A673 (cell line): Measurements from ENCODE around the gene STAU1. TPM values are rescaled to one million over a fixed set of nuclear protein-coding genes. Genes with fewer than 3 reads are reported as not detected.
"Not testable (repeated sequence)": the region's sequence is repeated elsewhere in the genome, so short reads cannot be mapped to it uniquely, and the experiment has no call there.

ENCODE experiments used
- BruUV-seq: library from RNA; stranded (reverse); fragments of 400-500 nt; replicated peaks from 2 replicates; lab custom pipeline; 2021; lab: Mats Ljungman, UMichigan
- CTCF ChIA-PET: fragments of 300-600 bp; sonication (Branson Sonifier 250); formaldehyde crosslinking; loops from one replicate; lab custom pipeline; 2022; ENCODE audit warnings: antibody characterized with exemption; lab: Charles Lee
- POLR2A ChIA-PET: fragments of 300-600 bp; sonication (Branson Sonifier 250); formaldehyde crosslinking; loops from one replicate; lab custom pipeline; 2022; ENCODE audit warnings: antibody characterized with exemption; ENCODE audit not compliant: low non-redundant PET; lab: Charles Lee
- DNase-seq: peaks from one replicate; pipeline ENCODE4 v3.0.0-alpha.2; 2015; ENCODE audit warnings: low spot score
- H3K27ac ChIP-seq: fragments of 200-600 bp; sonication (generic); 2 replicates; pipeline ENCODE4 v1.5.1; 2016; ENCODE audit warnings: mixed run types, low read depth, mild to moderate bottlenecking, mixed read lengths, antibody characterized with exemption, low read length; ENCODE audit not compliant: poor library complexity, severe bottlenecking
- H3K27me3 ChIP-seq: fragments of 200-600 bp; sonication (generic); replicated peaks from 2 replicates; pipeline ENCODE4 v1.6.1; 2017; ENCODE audit warnings: mixed run types, low read depth, mild to moderate bottlenecking, mixed read lengths, antibody characterized with exemption, low read length; ENCODE audit not compliant: insufficient read depth, poor library complexity
- H3K36me3 ChIP-seq: fragments of 200-600 bp; sonication (generic); 2 replicates; pipeline ENCODE4 v1.6.1; 2016; ENCODE audit warnings: mixed run types, mild to moderate bottlenecking, mixed read lengths, antibody characterized with exemption, low read length; ENCODE audit not compliant: insufficient read depth, poor library complexity, severe bottlenecking
- H3K4me1 ChIP-seq: fragments of 200-600 bp; sonication (generic); 2 replicates; pipeline ENCODE4 v1.6.1; 2017; ENCODE audit warnings: mixed run types, mild to moderate bottlenecking, mixed read lengths, antibody characterized with exemption, low read length; ENCODE audit not compliant: insufficient read depth, poor library complexity, severe bottlenecking
- H3K4me3 ChIP-seq: fragments of 200-600 bp; sonication (generic); 2 replicates; pipeline ENCODE4 v1.5.1; 2016; ENCODE audit warnings: low read depth, mixed run types, mild to moderate bottlenecking, mixed read lengths, low read length; ENCODE audit not compliant: poor library complexity, severe bottlenecking
- H3K9me3 ChIP-seq: fragments of 200-600 bp; sonication (generic); 2 replicates; pipeline ENCODE4 v1.6.1; 2016; ENCODE audit warnings: mixed run types, low read depth, mild to moderate bottlenecking, mixed read lengths, antibody characterized with exemption, low read length; ENCODE audit not compliant: poor library complexity, severe bottlenecking
- CTCF ChIP-seq: fragments of 300-800, 200-600 bp; sonication (generic); conservative IDR thresholded peaks from 2 replicates; pipeline ENCODE4 v1.5.1; 2017; ENCODE audit warnings: low read depth, mild to moderate bottlenecking, antibody characterized with exemption, low read length, moderate library complexity, mixed read lengths
- EZH2 ChIP-seq: fragments of 200-600 bp; sonication (generic); IDR thresholded peaks from 2 replicates; pipeline ENCODE4 v1.6.1; 2017; ENCODE audit warnings: borderline replicate concordance, low read depth, mild to moderate bottlenecking, mixed read lengths, antibody characterized with exemption, low read length; ENCODE audit not compliant: poor library complexity, severe bottlenecking
- intact Hi-C: fragments of 100-400 bp; cut with micrococcal nuclease; formaldehyde crosslinking; loops from one replicate; pipeline ENCODE4 v1.10.0; 2022; ENCODE audit not compliant: unreplicated experiment
- total RNA-seq: library from RNA; stranded (reverse); gene quantifications from 2 replicates; pipeline ENCODE4 v1.2.3, GENCODE V29; 2021

Gene STAU1
- total RNA-seq, 1 experiment from 2014 or later, result 104 TPM

GRCh38 chr20:49106328-49106727 lies 81.8 kb downstream of the STAU1 start:
- no peak overlapping the region for H3K27ac ChIP-seq
- no peak for DNase-seq
- no peaks in the 10 kb centered on the region for H3K27me3 ChIP-seq
- no peaks in the 10 kb centered on the region for H3K4me1 ChIP-seq
- no peaks in the 10 kb centered on the region for H3K9me3 ChIP-seq
- no TSS peak for BruUV-seq
- TF ChIP-seq EZH2 (no peak), CTCF (no peak)
- intact Hi-C loops, result no loop called here
- H3K36me3 ChIP-seq, result peaks cover 29% of the 10 kb centered on the region
- ChIA-PET CTCF (no interaction called here), POLR2A (interaction anchor here (0.6 kb wide), 1 partner anchor 556 kb away, joined by 3 read pairs; no protein-coding TSS in a partner anchor)
- H3K4me3 ChIP-seq, result no peak overlapping the region

- DNase-seq, POLR2A ChIA-PET, H3K27me3 ChIP-seq, H3K9me3 ChIP-seq, H3K27ac ChIP-seq, H3K4me3 ChIP-seq, BruUV-seq, CTCF ChIA-PET, intact Hi-C loops, H3K4me1 ChIP-seq: not testable (repeated sequence)
- H3K36me3 ChIP-seq, result peaks cover 39% of the 10 kb centered on the region
These were observed 83.1 kb downstream of the STAU1 start for GRCh38 chr20:49104979-49105547.

GRCh38 chr20:49104365-49104648 lies 83.8 kb downstream of the STAU1 start:
- no peaks in the 10 kb centered on the region for H3K4me1 ChIP-seq
- H3K27ac ChIP-seq, result no peak overlapping the region
- no peaks in the 10 kb centered on the region for H3K9me3 ChIP-seq
- CTCF ChIA-PET, result no interaction called here
- BruUV-seq, result no TSS peak
- no peak overlapping the region for H3K4me3 ChIP-seq
- no peak for TF ChIP-seq CTCF
- no peak for TF ChIP-seq EZH2
- POLR2A ChIA-PET, result no interaction called here
- H3K27me3 ChIP-seq, result no peaks in the 10 kb centered on the region
- H3K36me3 ChIP-seq, result peaks cover 47% of the 10 kb centered on the region
- intact Hi-C loops, result no loop called here
- DNase-seq, result no peak
